HepG2 (cell line): ENCODE data around the gene CDH13.

Source experiments
- EP300 ChIP-seq, 3 experiments: sonication (generic) in 1 of 3; formaldehyde crosslinking in 1 of 3; IDR thresholded peaks; 2 replicates each; pipeline versions ENCODE4 v1.5.1 to v1.6.1; 2011 to 2020; ENCODE audit warnings: low read depth in 2 of 3, low read length in 2 of 3, borderline replicate concordance in 1 of 3, improper control_type of control experiment in 1 of 3, mild to moderate bottlenecking in 1 of 3, missing genetic modification reagents in 1 of 3, moderate library complexity in 1 of 3
- KLF6 ChIP-seq: IDR thresholded peaks from 2 replicates; pipeline ENCODE4 v1.8.0; 2016; ENCODE audit warnings: missing biosample characterization, missing genetic modification reagents
- POLR2A ChIP-seq, 2 experiments: IDR thresholded peaks; 2 replicates each; pipeline ENCODE4 v1.6.1; 2011; ENCODE audit warnings: low read depth in 2 of 2, low read length in 2 of 2, mild to moderate bottlenecking in 1 of 2, moderate library complexity in 1 of 2; ENCODE audit not compliant: insufficient read depth in 1 of 2
- POLR2AphosphoS2 ChIP-seq: IDR thresholded peaks from 2 replicates; pipeline ENCODE4 v1.6.1; 2011; ENCODE audit warnings: low read depth, low read length, improper control_type of control experiment
- POLR2AphosphoS5 ChIP-seq: IDR thresholded peaks from 2 replicates; pipeline ENCODE4 v1.6.1; 2012; ENCODE audit warnings: low read depth, low read length
- ZBTB20 ChIP-seq: sonication (generic); formaldehyde crosslinking; IDR thresholded peaks from 2 replicates; pipeline ENCODE4 v1.8.1; 2023; ENCODE audit warnings: missing genetic modification reagents, low read depth, mild to moderate bottlenecking, borderline replicate concordance
- ZNF232 ChIP-seq: sonication (generic); formaldehyde crosslinking; IDR thresholded peaks from 2 replicates; pipeline ENCODE4 v1.4.0; 2020; ENCODE audit warnings: missing genetic modification reagents, borderline replicate concordance
- ZNF790 ChIP-seq: sonication (generic); formaldehyde crosslinking; IDR thresholded peaks from 2 replicates; pipeline ENCODE4 v1.8.0; 2022; ENCODE audit warnings: missing genetic modification reagents, mild to moderate bottlenecking, borderline replicate concordance
- TF ChIP-seq, protein P1 (sequence below): IDR thresholded peaks from 2 replicates; pipeline ENCODE4 v1.6.1; 2016; ENCODE audit warnings: missing compliant biosample characterization, missing genetic modification reagents, borderline replicate concordance
- TF ChIP-seq, protein P2 (sequence below): sonication (generic); formaldehyde crosslinking; IDR thresholded peaks from 2 replicates; pipeline ENCODE4 v1.9.0; 2021; ENCODE audit warnings: missing genetic modification reagents, mild to moderate bottlenecking, borderline replicate concordance
- TF ChIP-seq, protein P3 (sequence below): sonication (generic); formaldehyde crosslinking; IDR thresholded peaks from 2 replicates; pipeline ENCODE4 v1.5.1; 2020; ENCODE audit warnings: missing genetic modification reagents, mild to moderate bottlenecking, borderline replicate concordance
- TF ChIP-seq, protein P4 (sequence below): IDR thresholded peaks from 2 replicates; pipeline ENCODE4 v1.6.1; 2016; ENCODE audit warnings: low read depth, control low read depth
- TF ChIP-seq, protein P5 (sequence below): sonication (generic); formaldehyde crosslinking; IDR thresholded peaks from 2 replicates; pipeline ENCODE4 v1.8.1; 2023; ENCODE audit warnings: missing genetic modification reagents, inconsistent platforms, borderline replicate concordance

DNA sequence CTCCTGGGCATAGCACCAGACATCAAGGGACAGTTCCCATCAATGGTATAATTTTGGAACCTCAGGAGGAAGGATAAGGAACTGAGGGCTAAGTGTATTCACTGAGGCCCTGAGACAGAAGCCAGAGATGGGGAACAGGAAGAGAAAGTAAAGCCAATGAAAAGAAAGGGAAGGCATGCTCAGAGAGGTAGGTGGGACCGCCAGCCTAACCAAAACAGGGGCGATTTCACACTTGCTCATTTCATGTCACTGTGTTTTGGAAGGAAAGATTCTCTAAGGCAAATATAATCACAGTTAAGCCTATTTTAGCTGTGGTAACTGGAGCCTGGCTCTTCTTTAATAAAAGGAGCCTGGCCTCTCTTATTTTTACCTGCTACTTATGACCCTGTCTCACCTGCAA, 411.1 kb downstream of the CDH13 start:
- TF ChIP-seq, protein P1, sequence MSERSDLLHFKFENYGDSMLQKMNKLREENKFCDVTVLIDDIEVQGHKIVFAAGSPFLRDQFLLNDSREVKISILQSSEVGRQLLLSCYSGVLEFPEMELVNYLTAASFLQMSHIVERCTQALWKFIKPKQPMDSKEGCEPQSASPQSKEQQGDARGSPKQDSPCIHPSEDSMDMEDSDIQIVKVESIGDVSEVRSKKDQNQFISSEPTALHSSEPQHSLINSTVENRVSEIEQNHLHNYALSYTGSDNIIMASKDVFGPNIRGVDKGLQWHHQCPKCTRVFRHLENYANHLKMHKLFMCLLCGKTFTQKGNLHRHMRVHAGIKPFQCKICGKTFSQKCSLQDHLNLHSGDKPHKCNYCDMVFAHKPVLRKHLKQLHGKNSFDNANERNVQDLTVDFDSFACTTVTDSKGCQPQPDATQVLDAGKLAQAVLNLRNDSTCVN (CRISPR knock-in tag): no peak
- TF ChIP-seq ZBTB20: no peak
- TF ChIP-seq EP300 (IDR thresholded peaks at IDR 0.05; ENCODE audit: low read depth in 2 of 2, low read length in 2 of 2): no peak
- TF ChIP-seq EP300 (CRISPR knock-in tag; IDR thresholded peaks at IDR 0.05; ENCODE audit: borderline replicate concordance): no peak
- TF ChIP-seq, protein P2, sequence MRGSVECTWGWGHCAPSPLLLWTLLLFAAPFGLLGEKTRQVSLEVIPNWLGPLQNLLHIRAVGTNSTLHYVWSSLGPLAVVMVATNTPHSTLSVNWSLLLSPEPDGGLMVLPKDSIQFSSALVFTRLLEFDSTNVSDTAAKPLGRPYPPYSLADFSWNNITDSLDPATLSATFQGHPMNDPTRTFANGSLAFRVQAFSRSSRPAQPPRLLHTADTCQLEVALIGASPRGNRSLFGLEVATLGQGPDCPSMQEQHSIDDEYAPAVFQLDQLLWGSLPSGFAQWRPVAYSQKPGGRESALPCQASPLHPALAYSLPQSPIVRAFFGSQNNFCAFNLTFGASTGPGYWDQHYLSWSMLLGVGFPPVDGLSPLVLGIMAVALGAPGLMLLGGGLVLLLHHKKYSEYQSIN (CRISPR knock-in tag): no peak
- TF ChIP-seq, protein P3, sequence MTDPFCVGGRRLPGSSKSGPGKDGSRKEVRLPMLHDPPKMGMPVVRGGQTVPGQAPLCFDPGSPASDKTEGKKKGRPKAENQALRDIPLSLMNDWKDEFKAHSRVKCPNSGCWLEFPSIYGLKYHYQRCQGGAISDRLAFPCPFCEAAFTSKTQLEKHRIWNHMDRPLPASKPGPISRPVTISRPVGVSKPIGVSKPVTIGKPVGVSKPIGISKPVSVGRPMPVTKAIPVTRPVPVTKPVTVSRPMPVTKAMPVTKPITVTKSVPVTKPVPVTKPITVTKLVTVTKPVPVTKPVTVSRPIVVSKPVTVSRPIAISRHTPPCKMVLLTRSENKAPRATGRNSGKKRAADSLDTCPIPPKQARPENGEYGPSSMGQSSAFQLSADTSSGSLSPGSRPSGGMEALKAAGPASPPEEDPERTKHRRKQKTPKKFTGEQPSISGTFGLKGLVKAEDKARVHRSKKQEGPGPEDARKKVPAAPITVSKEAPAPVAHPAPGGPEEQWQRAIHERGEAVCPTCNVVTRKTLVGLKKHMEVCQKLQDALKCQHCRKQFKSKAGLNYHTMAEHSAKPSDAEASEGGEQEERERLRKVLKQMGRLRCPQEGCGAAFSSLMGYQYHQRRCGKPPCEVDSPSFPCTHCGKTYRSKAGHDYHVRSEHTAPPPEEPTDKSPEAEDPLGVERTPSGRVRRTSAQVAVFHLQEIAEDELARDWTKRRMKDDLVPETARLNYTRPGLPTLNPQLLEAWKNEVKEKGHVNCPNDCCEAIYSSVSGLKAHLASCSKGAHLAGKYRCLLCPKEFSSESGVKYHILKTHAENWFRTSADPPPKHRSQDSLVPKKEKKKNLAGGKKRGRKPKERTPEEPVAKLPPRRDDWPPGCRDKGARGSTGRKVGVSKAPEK (CRISPR knock-in tag): no peak
- TF ChIP-seq, protein P4, sequence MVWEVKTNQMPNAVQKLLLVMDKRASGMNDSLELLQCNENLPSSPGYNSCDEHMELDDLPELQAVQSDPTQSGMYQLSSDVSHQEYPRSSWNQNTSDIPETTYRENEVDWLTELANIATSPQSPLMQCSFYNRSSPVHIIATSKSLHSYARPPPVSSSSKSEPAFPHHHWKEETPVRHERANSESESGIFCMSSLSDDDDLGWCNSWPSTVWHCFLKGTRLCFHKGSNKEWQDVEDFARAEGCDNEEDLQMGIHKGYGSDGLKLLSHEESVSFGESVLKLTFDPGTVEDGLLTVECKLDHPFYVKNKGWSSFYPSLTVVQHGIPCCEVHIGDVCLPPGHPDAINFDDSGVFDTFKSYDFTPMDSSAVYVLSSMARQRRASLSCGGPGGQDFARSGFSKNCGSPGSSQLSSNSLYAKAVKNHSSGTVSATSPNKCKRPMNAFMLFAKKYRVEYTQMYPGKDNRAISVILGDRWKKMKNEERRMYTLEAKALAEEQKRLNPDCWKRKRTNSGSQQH: no peak
- no peak for TF ChIP-seq POLR2A (IDR thresholded peaks at IDR 0.05; ENCODE audit: insufficient read depth in 1 of 2, low read depth in 2 of 2, low read length in 2 of 2)
- no peak for TF ChIP-seq POLR2AphosphoS2
- TF ChIP-seq ZNF790 (CRISPR knock-in tag): no peak
- no peak for TF ChIP-seq KLF6 (CRISPR knock-in tag)
- no peak for TF ChIP-seq POLR2AphosphoS5
- TF ChIP-seq, protein P5, sequence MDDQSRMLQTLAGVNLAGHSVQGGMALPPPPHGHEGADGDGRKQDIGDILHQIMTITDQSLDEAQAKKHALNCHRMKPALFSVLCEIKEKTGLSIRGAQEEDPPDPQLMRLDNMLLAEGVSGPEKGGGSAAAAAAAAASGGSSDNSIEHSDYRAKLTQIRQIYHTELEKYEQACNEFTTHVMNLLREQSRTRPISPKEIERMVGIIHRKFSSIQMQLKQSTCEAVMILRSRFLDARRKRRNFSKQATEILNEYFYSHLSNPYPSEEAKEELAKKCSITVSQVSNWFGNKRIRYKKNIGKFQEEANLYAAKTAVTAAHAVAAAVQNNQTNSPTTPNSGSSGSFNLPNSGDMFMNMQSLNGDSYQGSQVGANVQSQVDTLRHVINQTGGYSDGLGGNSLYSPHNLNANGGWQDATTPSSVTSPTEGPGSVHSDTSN: no peak
- TF ChIP-seq ZNF232 (CRISPR knock-in tag): no peak
